ENCODE measurements around the gene IL1RL1.

GRCh38 chr2:102396012-102396411 is 84.6 kb downstream of the IL1RL1 start:
- TF ChIP-seq CTCF (IDR thresholded peaks at IDR 0.05; ENCODE audit: poor library complexity), result no peak
- TF ChIP-seq EZH2phosphoT487 (IDR thresholded peaks at IDR 0.05; ENCODE audit: low read depth, severe bottlenecking, unreplicated experiment), result no peak
- no peak for TF ChIP-seq EZH2 (IDR thresholded peaks at IDR 0.05; ENCODE audit: borderline replicate concordance)
